ENCODE results near the gene GLTPD2. TPM values are rescaled to one million over a fixed set of nuclear protein-coding genes. Genes with fewer than 3 reads are reported as not detected.

GLTPD2 gene
- total and polyA plus RNA-seq, 10 of the 15 experiments (the other 5 are each of a cell fraction or from before 2014, with no cell fraction given), result 0.16 to 0.34 TPM; not detected in 8

- Histone ChIP-seq H2AFZ (ENCODE audit: control insufficient read depth, low read depth, low read length) (peak within 1 kb of the TSS; percentile 80), H3K79me2 (ENCODE audit: control insufficient read depth, insufficient read depth, low read length) (no peaks in the 10 kb centered on the region), H3K9me3 (replicated peaks; ENCODE audit: control insufficient read depth, insufficient read depth, low read length) (no peaks in the 10 kb centered on the region), H3K4me2 (ENCODE audit: control insufficient read depth, insufficient read depth) (peak within 1 kb of the TSS; percentile 86), H3K36me3 (ENCODE audit: control insufficient read depth in 2 of 2, insufficient read depth in 2 of 2, low read length in 1 of 2) (no peaks in the 10 kb centered on the region), H3K27ac (ENCODE audit: control insufficient read depth, insufficient read depth) (no peak within 1 kb of the TSS), H3K27me3 (replicated peaks in 1 of 2; ENCODE audit: control insufficient read depth in 2 of 2, insufficient read depth in 2 of 2, low read length in 1 of 2) (no peaks in the 10 kb centered on the region), H4K20me1 (ENCODE audit: control insufficient read depth, insufficient read depth) (no peaks in the 10 kb centered on the region), H3K9ac (ENCODE audit: control insufficient read depth, insufficient read depth, low read length) (peak within 1 kb of the TSS; percentile 73), H3K4me3 (peak within 1 kb of the TSS; percentile 76), H3K4me1 (ENCODE audit: control insufficient read depth, insufficient read depth, low read length) (peaks cover 4% of the 10 kb centered on the region)
- RAD21 ChIA-PET (ENCODE audit: unreplicated experiment), result interaction anchor here (1.3 to 1.6 kb wide), 3 partner anchors 10 to 97 kb away, joined by 3 to 5 read pairs (median 3); partner anchors contain the start of gene ARRB2
- SMC1A ChIA-PET (ENCODE audit: uncharacterized antibody, unreplicated experiment), result interaction anchor here (0.7 kb wide), 1 partner anchor 11 kb away, joined by 3 read pairs; the partner anchor contains the start of gene PSMB6
- ATAC-seq (peak; percentile 100), DNase-seq (ENCODE audit: low read depth, low spot score) (no peak), FAIRE-seq (no peak)
- intact Hi-C loops (cut with micrococcal nuclease; ENCODE audit: unreplicated experiment) (no loop called here), in situ Hi-C loops (cut with MboI) (no loop called here)
- 2% methylated on average over 40 of the region's 106 CpGs for WGBS (ENCODE audit: insufficient coverage, insufficient replicate concordance, low lambda C conversion rate, missing lambda C conversion rate)
- POLR2A ChIA-PET, result interaction anchor here (0.8 to 1.8 kb wide), 5 partner anchors 9 to 29 kb away, joined by 3 to 14 read pairs (median 4); partner anchors contain the start of gene PSMB6
- CTCF ChIA-PET, result interaction anchor here (0.6 to 1.7 kb wide), 4 partner anchors 11 to 85 kb away, joined by 3 to 7 read pairs (median 5); partner anchors contain the start of gene PSMB6
- BruUV-seq (replicated peaks), result no TSS peak
- TF ChIP-seq NFXL1 (IDR thresholded peaks at IDR 0.05; ENCODE audit: borderline replicate concordance) (no peak), PKNOX1 (IDR thresholded peaks at IDR 0.05) (no peak), SREBF1 (IDR thresholded peaks at IDR 0.05; ENCODE audit: low read length) (no peak), BHLHE40 (IDR thresholded peaks at IDR 0.05; ENCODE audit: borderline replicate concordance in 1 of 2, low read depth in 2 of 2, low read length in 1 of 2) (peak in 1 of 2 experiments; percentile 39; a peak in 1 of 4 replicates), BMI1 (IDR thresholded peaks at IDR 0.05; ENCODE audit: borderline replicate concordance) (no peak), SMARCA5 (IDR thresholded peaks at IDR 0.05) (no peak), FOXM1 (IDR thresholded peaks at IDR 0.05; ENCODE audit: low read depth, low read length) (no peak), USF2 (IDR thresholded peaks at IDR 0.05; ENCODE audit: borderline replicate concordance, low read depth, low read length) (no peak), NFIC (IDR thresholded peaks at IDR 0.05; ENCODE audit: low read depth, low read length) (no peak), ZNF207 (IDR thresholded peaks at IDR 0.05; ENCODE audit: borderline replicate concordance) (no peak), TARDBP (IDR thresholded peaks at IDR 0.05; ENCODE audit: borderline replicate concordance) (no peak), EP300 (IDR thresholded peaks at IDR 0.05; ENCODE audit: borderline replicate concordance in 1 of 2, control insufficient read depth in 1 of 2, low read depth in 2 of 2, low read length in 2 of 2) (no peak)
- TF ChIP-seq, protein P1, sequence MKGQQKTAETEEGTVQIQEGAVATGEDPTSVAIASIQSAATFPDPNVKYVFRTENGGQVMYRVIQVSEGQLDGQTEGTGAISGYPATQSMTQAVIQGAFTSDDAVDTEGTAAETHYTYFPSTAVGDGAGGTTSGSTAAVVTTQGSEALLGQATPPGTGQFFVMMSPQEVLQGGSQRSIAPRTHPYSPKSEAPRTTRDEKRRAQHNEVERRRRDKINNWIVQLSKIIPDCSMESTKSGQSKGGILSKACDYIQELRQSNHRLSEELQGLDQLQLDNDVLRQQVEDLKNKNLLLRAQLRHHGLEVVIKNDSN (IDR thresholded peaks at IDR 0.05; ENCODE audit: borderline replicate concordance, extremely low read length, insufficient read depth, low read depth, low read length), result no peak
- TF ChIP-seq, protein P2, sequence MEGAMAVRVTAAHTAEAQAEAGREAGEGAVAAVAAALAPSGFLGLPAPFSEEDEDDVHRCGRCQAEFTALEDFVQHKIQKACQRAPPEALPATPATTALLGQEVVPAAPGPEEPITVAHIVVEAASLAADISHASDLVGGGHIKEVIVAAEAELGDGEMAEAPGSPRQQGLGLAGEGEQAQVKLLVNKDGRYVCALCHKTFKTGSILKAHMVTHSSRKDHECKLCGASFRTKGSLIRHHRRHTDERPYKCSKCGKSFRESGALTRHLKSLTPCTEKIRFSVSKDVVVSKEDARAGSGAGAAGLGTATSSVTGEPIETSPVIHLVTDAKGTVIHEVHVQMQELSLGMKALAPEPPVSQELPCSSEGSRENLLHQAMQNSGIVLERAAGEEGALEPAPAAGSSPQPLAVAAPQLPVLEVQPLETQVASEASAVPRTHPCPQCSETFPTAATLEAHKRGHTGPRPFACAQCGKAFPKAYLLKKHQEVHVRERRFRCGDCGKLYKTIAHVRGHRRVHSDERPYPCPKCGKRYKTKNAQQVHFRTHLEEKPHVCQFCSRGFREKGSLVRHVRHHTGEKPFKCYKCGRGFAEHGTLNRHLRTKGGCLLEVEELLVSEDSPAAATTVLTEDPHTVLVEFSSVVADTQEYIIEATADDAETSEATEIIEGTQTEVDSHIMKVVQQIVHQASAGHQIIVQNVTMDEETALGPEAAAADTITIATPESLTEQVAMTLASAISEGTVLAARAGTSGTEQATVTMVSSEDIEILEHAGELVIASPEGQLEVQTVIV (IDR thresholded peaks at IDR 0.05; ENCODE audit: borderline replicate concordance, partially characterized antibody), result no peak
- TF ChIP-seq, protein P3, sequence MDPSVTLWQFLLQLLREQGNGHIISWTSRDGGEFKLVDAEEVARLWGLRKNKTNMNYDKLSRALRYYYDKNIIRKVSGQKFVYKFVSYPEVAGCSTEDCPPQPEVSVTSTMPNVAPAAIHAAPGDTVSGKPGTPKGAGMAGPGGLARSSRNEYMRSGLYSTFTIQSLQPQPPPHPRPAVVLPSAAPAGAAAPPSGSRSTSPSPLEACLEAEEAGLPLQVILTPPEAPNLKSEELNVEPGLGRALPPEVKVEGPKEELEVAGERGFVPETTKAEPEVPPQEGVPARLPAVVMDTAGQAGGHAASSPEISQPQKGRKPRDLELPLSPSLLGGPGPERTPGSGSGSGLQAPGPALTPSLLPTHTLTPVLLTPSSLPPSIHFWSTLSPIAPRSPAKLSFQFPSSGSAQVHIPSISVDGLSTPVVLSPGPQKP (IDR thresholded peaks at IDR 0.05; ENCODE audit: low read depth, low read length), result no peak
Measured at GRCh38 chr17:4806777-4807604, 18.2 kb downstream of the GLTPD2 start, which contains the start of gene PLD2. PLD2 (plus strand) TSS chr17:4807152; CDS start chr17:4807773, 621 bp downstream.
